OCI-M2 (cell line): ENCODE results near the gene SQOR.
"Not testable (repeated sequence)": the region's sequence is repeated elsewhere in the genome, so short reads cannot be mapped to it uniquely, and the experiment has no call there.

ENCODE experiments used
- DNase-seq: peaks from one replicate; lab custom pipeline; 2025; ENCODE audit not compliant: unreplicated experiment; lab: John Stamatoyannopoulos, UW

Gene SQOR

GRCh38 chr15:45630917-45631691 is 3.7 kb upstream of the SQOR start:
- DNase-seq = no peak

DNA sequence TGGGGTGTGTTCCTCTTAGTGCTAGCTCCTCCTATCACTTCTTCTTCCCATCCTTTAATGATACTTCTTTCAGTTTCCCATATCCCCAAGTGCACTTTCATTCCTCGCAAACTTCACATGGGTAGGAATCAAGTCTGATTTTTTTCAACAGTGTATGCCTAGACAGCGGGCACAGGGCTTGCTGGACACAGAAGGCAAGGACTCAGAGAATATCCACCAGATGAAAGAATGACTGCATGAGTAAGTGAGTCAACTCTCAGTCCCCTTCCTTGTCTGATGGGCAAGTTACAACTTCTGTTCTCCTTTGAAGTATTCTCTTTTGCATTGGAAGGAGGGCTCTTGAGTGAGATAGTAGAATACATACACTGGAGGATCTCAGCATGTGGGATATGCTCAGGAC is 3.1 kb upstream of the SQOR start:
- DNase-seq = no peak

GRCh38 chr15:45635191-45635638 is 386 bp downstream of the SQOR start:
- no peak for DNase-seq

- DNase-seq = no peak
Observed at GRCh38 chr15:45635763-45636292, 999 bp downstream of the SQOR start.

DNA sequence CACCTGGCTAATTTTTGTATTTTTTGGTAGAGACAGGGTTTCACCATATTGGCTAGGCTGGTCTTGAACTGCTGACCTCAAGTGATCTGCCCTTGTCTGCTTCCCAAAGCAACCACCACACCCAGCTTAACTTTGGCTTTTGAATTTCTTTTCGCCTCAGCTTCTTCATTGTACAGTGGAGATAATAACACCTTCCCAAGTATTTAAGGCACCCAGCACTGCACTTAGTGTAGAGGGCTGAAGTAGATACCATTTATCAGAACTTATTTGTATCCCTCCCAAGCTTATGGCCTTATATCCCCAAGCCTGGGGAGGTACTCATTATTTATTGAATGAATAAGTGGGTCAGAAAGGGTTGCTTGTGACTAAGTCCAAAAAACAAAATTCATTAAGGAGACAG is 2.3 kb downstream of the SQOR start:
- DNase-seq = no peak

DNA sequence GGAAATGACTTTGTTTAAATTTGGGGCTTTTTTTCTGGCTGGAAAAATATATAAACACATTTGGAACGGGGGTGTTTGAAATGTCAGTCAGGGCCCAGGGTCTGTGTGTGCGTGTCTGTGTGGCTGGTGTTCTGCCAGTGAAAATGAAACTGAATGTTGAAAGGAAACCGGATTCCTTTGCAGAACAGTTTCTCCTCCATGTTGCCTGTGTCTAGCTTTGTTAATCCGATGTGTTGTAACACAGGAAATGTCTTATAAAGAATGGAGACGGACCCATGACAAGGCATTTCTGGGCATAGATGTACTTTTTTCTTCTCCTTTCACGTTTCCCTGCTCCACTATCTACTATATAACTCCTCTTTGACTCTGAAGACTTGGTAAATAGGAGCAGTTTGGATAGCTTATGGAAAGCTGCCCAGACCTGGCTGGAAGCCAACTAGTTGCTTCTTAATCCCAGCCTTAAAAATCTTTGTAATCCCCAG is 2.8 kb downstream of the SQOR start:
- DNase-seq = no peak

DNA sequence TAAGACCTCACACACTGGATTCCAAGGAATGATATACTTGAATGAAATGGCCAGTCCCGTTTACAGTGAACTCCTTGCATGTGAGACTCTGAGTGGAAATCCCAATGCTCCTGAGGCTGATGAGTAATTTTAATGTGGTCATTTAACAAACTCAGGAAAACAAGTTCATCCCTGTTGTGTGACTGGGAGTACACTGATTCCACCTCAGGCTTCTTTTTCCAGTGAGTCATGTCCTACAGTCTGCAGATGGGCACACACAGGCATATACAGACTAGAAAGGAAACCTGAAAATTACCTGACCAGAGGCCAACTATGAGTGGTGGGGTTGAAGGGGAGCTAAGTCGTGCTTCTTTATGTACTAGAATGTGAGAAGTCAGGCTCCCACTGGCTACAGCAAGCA is 5.8 kb downstream of the SQOR start:
- no peak for DNase-seq

- no peak for DNase-seq
Observed at GRCh38 chr15:45641374-45641781, 6.5 kb downstream of the SQOR start.

- DNase-seq = no peak
Observed at GRCh38 chr15:45641999-45642932, 7.4 kb downstream of the SQOR start.

- no peak for DNase-seq
Observed at GRCh38 chr15:45644437-45644836, 9.6 kb downstream of the SQOR start.

DNA sequence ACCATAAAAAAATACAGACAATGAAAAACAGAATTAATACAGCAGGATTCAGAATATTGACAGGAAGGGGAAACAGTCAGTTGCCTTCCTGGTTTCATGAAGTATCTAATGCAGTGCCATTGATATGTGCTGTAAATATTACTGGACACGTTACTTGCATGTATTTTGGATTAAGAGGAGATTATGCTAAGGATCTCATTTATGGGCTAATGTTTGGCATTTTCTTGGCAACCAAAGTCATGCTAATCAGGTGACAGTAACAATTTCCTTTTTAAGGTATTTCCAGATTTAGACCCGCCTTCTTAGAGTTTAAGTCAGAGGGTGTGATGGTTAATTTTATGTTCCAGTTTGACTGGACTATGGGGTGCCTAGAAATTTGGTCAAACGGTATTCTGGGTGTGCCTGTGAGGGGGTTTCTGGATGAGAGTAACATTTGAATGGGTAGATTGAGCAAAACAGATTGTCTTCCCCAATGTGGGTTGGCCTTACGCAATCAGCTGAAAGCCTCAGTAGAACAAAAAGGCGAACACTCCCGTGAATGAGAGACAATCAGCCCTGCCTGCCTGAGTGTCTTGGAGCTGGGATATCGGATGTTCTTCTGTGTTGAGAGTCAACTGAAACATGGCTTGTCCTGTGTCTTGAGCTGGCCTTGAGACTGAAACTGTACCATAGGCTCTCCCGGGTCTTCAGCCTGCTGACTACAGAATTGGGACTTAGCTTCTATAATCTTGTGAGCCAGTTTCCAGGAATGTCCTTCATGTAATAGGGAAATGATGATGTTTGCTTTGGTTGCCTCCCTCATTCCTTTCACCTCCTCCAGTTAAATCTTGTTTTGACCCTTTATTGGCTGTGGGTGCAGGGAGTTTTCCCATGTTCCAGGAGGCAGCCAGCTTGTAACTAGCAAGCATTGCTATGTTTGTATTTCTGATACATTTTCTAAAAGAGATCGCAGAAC is 10.5 kb downstream of the SQOR start:
- DNase-seq = no peak

GRCh38 chr15:45646220-45646619 is 11.4 kb downstream of the SQOR start:
- no peak for DNase-seq

GRCh38 chr15:45647828-45648227 is 13.0 kb downstream of the SQOR start:
- DNase-seq = no peak

DNA sequence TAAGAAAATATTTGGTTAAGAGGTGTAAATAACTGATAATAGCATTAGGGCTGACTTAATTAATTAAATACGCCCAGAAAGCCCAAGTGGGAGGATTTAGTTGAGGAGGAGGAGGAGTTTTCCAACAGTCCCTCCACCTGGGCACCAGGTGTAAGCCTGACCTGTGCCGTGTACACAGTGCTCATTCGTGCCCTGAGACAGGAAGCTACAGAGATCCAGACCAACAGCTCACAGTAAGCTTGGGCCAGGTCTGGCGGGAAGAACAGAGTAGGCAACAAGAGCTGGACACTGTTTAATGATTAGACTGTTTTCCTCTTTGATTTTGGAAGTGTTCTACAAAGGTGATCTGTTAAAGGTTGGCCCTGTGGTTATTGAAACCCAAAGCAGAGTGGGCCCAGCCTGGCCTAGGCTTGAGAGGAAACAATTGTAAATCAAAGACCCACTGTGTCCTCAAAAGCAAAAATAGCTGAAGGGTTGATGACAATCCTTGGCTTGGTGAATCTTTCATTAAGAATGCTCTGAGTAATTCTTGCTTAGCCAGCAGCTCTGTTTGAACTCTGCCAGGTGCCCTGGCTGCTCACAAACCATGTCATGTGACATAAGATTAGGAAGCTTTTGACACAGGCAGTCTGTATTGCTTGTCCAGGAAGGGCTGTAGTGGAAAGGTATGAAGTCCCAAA is 13.8 kb downstream of the SQOR start:
- DNase-seq = no peak

- DNase-seq = not testable (repeated sequence)
Observed at GRCh38 chr15:45650007-45650406, 15.2 kb downstream of the SQOR start.

GRCh38 chr15:45650889-45651525 is 16.2 kb downstream of the SQOR start:
- DNase-seq = no peak

DNA sequence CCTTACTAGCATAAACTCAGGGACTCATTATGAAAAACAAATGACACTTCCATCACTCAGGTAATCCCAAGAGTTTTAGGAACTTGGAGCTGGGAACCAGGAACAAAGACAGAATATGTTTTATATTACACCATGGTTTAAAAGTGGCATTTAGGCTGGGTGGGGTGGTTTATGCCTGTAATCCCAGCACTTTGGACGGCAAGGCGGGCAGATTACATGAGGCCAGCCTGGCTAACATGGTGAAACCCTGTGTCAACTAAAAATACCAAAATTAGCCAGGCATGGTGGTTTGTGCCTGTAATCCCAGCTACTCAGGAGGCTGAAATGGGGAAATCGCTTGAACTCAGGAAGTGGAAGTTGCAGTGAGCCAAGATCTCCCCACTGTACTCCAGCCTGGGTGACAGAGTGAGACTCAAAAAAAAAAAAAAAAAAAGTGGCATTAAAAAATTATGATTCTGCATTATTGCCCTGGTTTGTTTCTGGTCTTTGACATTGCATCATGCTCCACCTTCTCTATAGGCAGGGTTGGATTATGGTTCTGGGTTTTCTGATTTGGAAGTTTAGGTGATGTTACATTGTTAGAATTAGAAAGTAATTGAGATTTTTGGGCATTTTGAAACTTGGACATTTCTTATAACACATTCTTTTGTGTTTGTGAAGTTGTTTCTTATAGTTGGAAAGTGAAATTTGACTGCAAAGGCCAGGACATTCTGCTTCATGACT is 19.0 kb downstream of the SQOR start:
- DNase-seq = no peak

GRCh38 chr15:45654749-45655148 is 19.9 kb downstream of the SQOR start:
- no peak for DNase-seq

- no peak for DNase-seq
Observed at GRCh38 chr15:45657254-45657653, 22.4 kb downstream of the SQOR start.
